CD14-positive monocyte (primary cell): ENCODE data around the gene CEBPZOS. TPM values are rescaled to one million over a fixed set of nuclear protein-coding genes. Genes with fewer than 3 reads are reported as not detected.

ENCODE experiments used
- DNase-seq, 3 donors: peaks; one replicate each; pipeline ENCODE4 v3.0.0-alpha.2; 2011 to 2022
- H2AFZ ChIP-seq: 2 replicates; pipeline ENCODE4 v1.6.0; 2012; ENCODE audit warnings: mild to moderate bottlenecking, low read depth, low read length, inconsistent platforms; ENCODE audit not compliant: insufficient read depth, poor library complexity, severe bottlenecking
- H3K27ac ChIP-seq, 2 donors: 1 replicate in 1 of 2; 2 replicates in 1 of 2; pipeline ENCODE4 v1.5.1; 2012 to 2013; ENCODE audit warnings: low read length in 2 of 2, control low read depth in 1 of 2, inconsistent platforms in 1 of 2, low read depth in 1 of 2, mild to moderate bottlenecking in 1 of 2
- H3K27me3 ChIP-seq, 2 donors: one replicate each; pipeline versions ENCODE4 v1.6.0 to v1.6.1; 2011 to 2013; ENCODE audit warnings: low read length in 2 of 2; ENCODE audit not compliant: control insufficient read depth in 2 of 2, insufficient read depth in 2 of 2
- H3K36me3 ChIP-seq, 2 donors: replicated peaks in 1 of 2; 1 replicate in 1 of 2; 2 replicates in 1 of 2; pipeline versions ENCODE4 v1.5.1 to v1.6.1; 2012 to 2013; ENCODE audit warnings: low read length in 2 of 2, control low read depth in 1 of 2, inconsistent platforms in 1 of 2, mild to moderate bottlenecking in 1 of 2; ENCODE audit not compliant: insufficient read depth in 2 of 2, control insufficient read depth in 1 of 2
- H3K4me1 ChIP-seq, 2 donors: 1 replicate in 1 of 2; 2 replicates in 1 of 2; pipeline versions ENCODE4 v1.5.1 to v1.6.1; 2012 to 2013; ENCODE audit warnings: low read length in 2 of 2, control low read depth in 1 of 2, inconsistent platforms in 1 of 2, mild to moderate bottlenecking in 1 of 2, moderate library complexity in 1 of 2; ENCODE audit not compliant: insufficient read depth in 2 of 2, control insufficient read depth in 1 of 2
- H3K4me2 ChIP-seq: replicated peaks from 2 replicates; pipeline ENCODE3; 2012; ENCODE audit warnings: low read length, moderate library complexity, mild to moderate bottlenecking; ENCODE audit not compliant: poor library complexity, severe bottlenecking; ENCODE audit errors: extremely low read depth
- H3K4me3 ChIP-seq, 3 experiments: fragments of 200-600 bp in 1 of 3; sonication (generic) in 1 of 3; replicated peaks in 1 of 3; 1 replicate in 2 of 3; 2 replicates in 1 of 3; pipeline ENCODE4 v1.5.1; 2011 to 2013; ENCODE audit warnings: low read length in 3 of 3, mild to moderate bottlenecking in 3 of 3, control low read depth in 2 of 3, low read depth in 2 of 3, inconsistent platforms in 1 of 3, moderate library complexity in 1 of 3
- H3K79me2 ChIP-seq: 2 replicates; pipeline ENCODE4 v1.6.0; 2012; ENCODE audit warnings: mild to moderate bottlenecking, control low read depth, inconsistent platforms, low read length, moderate library complexity; ENCODE audit not compliant: insufficient read depth
- H3K9ac ChIP-seq: 2 replicates; pipeline ENCODE4 v1.6.0; 2017; ENCODE audit warnings: low read length, mild to moderate bottlenecking; ENCODE audit not compliant: insufficient read depth, poor library complexity, severe bottlenecking
- H3K9me3 ChIP-seq, 2 donors: replicated peaks in 1 of 2; 1 replicate in 1 of 2; 2 replicates in 1 of 2; pipeline versions ENCODE4 v1.5.1 to v1.6.1; 2012 to 2013; ENCODE audit warnings: low read length in 2 of 2, control low read depth in 1 of 2; ENCODE audit not compliant: control insufficient read depth in 1 of 2, insufficient read depth in 1 of 2
- H4K20me1 ChIP-seq: 2 replicates; pipeline ENCODE4 v1.6.0; 2012; ENCODE audit warnings: mild to moderate bottlenecking, low read length, control low read depth, moderate library complexity; ENCODE audit not compliant: insufficient read depth
- H3K27ac Mint-ChIP-seq, 7 donors: one replicate each; pipeline ENCODE4 v1.8.0; 2020; ENCODE audit warnings: mild to moderate bottlenecking in 7 of 7, mixed read lengths in 7 of 7, moderate library complexity in 6 of 7, inconsistent platforms in 2 of 7
- H3K27me3 Mint-ChIP-seq, 3 donors: one replicate each; pipeline ENCODE4 v1.8.0; 2021 to 2022; ENCODE audit warnings: low read depth in 3 of 3, mild to moderate bottlenecking in 3 of 3, mixed read lengths in 3 of 3, moderate library complexity in 3 of 3, inconsistent platforms in 1 of 3
- H3K36me3 Mint-ChIP-seq, 2 donors: one replicate each; pipeline ENCODE4 v1.8.0; 2020; ENCODE audit warnings: mixed read lengths in 2 of 2, inconsistent platforms in 1 of 2, mild to moderate bottlenecking in 1 of 2
- H3K4me1 Mint-ChIP-seq: one replicate; pipeline ENCODE4 v1.8.0; 2020; ENCODE audit warnings: mild to moderate bottlenecking, mixed read lengths
- H3K4me3 Mint-ChIP-seq, 2 donors: one replicate each; pipeline ENCODE4 v1.8.0; 2020; ENCODE audit warnings: mild to moderate bottlenecking in 2 of 2, mixed read lengths in 2 of 2, moderate library complexity in 1 of 2
- H3K9me3 Mint-ChIP-seq, 7 donors: one replicate each; pipeline ENCODE4 v1.8.0; 2020 to 2022; ENCODE audit warnings: mixed read lengths in 7 of 7, mild to moderate bottlenecking in 6 of 7, moderate library complexity in 6 of 7, inconsistent platforms in 2 of 7
- CTCF ChIP-seq: fragments of 200-600 bp; IDR thresholded peaks from one replicate; pipeline ENCODE4 v1.8.0; 2022; ENCODE audit warnings: antibody characterized with exemption, mild to moderate bottlenecking
- WGBS: methylation state at CpG from one replicate; pipeline ENCODE4 v1.1.5; 2013; ENCODE audit warnings: missing lambda C conversion rate; ENCODE audit not compliant: insufficient coverage; 5-methylcytosine and 5-hydroxymethylcytosine counted together
- intact Hi-C, 2 donors: fragments of 100-400 bp; cut with micrococcal nuclease; formaldehyde crosslinking; loops; one replicate each; pipeline versions ENCODE4 v1.15.0 to v1.15.1; 2023
- polyA plus RNA-seq, 3 donors: library from polyadenylated mRNA; depleted of rRNA in 1 of 3; unstranded in 2 of 3; stranded (reverse) in 1 of 3; fragments of 300-500 nt in 2 of 3; fragments of >200 nt in 1 of 3; fragmentation: Illumina TruSeq in 2 of 3; gene quantifications; 1 replicate in 2 of 3; 2 replicates in 1 of 3; pipeline ENCODE4 v1.2.3, GENCODE V29; 2012 to 2021

CEBPZOS gene
- polyA plus RNA-seq, 3 donors: 12.6 to 19.3 (median 18.2) TPM

- H3K4me3 Mint-ChIP-seq: no peak overlapping the region
- H3K27me3 ChIP-seq: no peaks in the 10 kb centered on the region
- peaks cover 0 to 4% (median 2%) of the 10 kb centered on the region in 3 donors for H3K27me3 Mint-ChIP-seq
- WGBS: 95% methylated on average over 4 of the region's 4 CpGs
- H3K4me3 ChIP-seq: no peak overlapping the region
- H3K9ac ChIP-seq: no peak overlapping the region
- H2AFZ ChIP-seq: no peak overlapping the region
- no peaks in the 10 kb centered on the region for H3K9me3 ChIP-seq
- H3K79me2 ChIP-seq: peaks cover under 1% of the 10 kb centered on the region
- DNase-seq: no peak
- peaks cover 24% of the 10 kb centered on the region for H3K4me1 Mint-ChIP-seq
- H3K27ac Mint-ChIP-seq: peak overlapping the region in 2 of 7 donors; percentile 10 to 35
- intact Hi-C loops: no loop called here
- H3K36me3 ChIP-seq: no peaks in the 10 kb centered on the region
- no peaks in the 10 kb centered on the region for H4K20me1 ChIP-seq
- no peak overlapping the region for H3K4me2 ChIP-seq
- H3K36me3 Mint-ChIP-seq: no peaks in the 10 kb centered on the region
- peaks cover 0 to 5% (median 0%) of the 10 kb centered on the region in 7 donors for H3K9me3 Mint-ChIP-seq
- no peak for TF ChIP-seq CTCF
- peaks cover 14 to 29% of the 10 kb centered on the region in 2 donors for H3K4me1 ChIP-seq
- H3K27ac ChIP-seq: no peak overlapping the region
These were observed 5.0 kb upstream of the CEBPZOS start for GRCh38 chr2:37191253-37191652.

GRCh38 chr2:37191747-37192146, 4.5 kb upstream of the CEBPZOS start:
- Histone ChIP-seq H3K9ac (no peak overlapping the region), H4K20me1 (no peaks in the 10 kb centered on the region), H3K4me3 (no peak overlapping the region), H2AFZ (no peak overlapping the region), H3K9me3 (no peaks in the 10 kb centered on the region), H3K36me3 (no peaks in the 10 kb centered on the region), H3K4me1 (peaks cover 14 to 33% of the 10 kb centered on the region in 2 donors), H3K27ac (no peak overlapping the region), H3K27me3 (no peaks in the 10 kb centered on the region), H3K79me2 (peaks cover 5% of the 10 kb centered on the region), H3K4me2 (no peak overlapping the region)
- Mint-ChIP-seq H3K27ac (peak overlapping the region in 1 of 7 donors; percentile 35), H3K4me3 (no peak overlapping the region), H3K4me1 (peaks cover 25% of the 10 kb centered on the region), H3K36me3 (no peaks in the 10 kb centered on the region), H3K27me3 (peaks cover 0 to 2% (median 0%) of the 10 kb centered on the region in 3 donors), H3K9me3 (peaks cover 0 to 5% (median 0%) of the 10 kb centered on the region in 7 donors)
- intact Hi-C loops: no loop called here
- WGBS: 90% methylated on average over 3 of the region's 6 CpGs
- DNase-seq: no peak
- no peak for TF ChIP-seq CTCF
